Middle frontal gyrus (tissue), 1 donor: ENCODE data around the gene EMB.
"Not testable (repeated sequence)": the region's sequence is repeated elsewhere in the genome, so short reads cannot be mapped to it uniquely, and the experiment has no call there.

ENCODE experiments used
- DNase-seq: peaks from one replicate; pipeline ENCODE4 v3.0.0-alpha.2; 2015; ENCODE audit warnings: low spot score; ENCODE audit errors: extremely low spot score

The EMB gene

GRCh38 chr5:50423100-50423799 lies 17.8 kb downstream of the EMB start:
- DNase-seq, result not testable (repeated sequence)

DNA sequence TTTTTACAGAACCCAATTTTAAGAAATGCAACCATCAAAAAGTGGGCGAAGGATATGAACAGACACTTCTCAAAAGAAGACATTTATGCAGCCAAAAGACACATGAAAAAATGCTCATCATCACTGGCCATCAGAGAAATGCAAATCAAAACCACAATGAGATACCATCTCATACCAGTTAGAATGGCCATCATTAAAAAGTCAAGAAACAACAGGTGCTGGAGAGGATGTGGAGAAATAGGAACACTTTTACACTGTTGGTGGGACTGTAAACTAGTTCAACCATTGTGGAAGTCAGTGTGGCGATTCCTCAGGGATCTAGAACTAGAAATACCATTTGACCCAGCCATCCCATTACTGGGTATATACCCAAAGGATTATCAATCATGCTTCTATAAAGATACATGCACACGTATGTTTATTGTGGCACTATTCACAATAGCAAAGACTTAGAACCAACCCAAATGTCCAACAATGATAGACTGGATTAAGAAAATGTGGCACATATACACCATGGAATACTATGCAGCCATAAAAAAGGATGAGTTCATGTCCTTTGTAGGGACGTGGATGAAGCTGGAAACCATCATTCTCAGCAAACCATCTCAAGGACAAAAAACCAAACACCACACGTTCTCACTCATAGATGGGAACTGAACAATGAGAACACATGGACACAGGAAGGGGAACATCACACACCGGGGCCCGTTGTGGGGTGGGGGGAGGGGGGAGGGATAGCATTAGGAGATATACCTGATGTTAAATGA lies 19.7 kb downstream of the EMB start:
- not testable (repeated sequence) for DNase-seq

DNA sequence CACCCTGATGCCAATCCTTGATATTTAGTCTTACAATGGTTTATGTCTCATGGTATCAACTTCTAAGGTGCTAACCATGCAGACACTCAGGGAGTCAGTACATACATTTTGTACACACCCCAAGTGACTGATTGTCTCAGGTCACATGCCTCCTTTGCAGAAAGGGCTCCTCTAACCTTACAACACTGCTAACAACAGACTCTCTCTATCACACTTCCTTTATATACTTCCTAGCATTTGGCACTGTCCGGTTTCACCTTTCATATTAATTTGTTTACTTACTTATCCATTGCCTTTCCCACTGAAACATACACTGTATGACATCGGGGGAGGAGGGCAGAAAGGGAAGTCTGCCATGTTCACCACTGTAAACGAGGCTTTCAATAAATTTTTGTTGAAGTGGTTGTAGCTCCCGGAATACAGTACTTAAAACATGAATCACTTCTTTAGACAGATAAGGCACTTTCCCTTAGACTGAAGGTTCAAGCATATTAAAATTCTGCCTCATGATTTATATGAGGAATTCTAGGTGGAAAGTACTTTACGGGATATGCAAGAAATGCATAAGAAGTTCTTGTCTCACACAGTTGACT lies 20.6 kb downstream of the EMB start:
- DNase-seq, result no peak

DNA sequence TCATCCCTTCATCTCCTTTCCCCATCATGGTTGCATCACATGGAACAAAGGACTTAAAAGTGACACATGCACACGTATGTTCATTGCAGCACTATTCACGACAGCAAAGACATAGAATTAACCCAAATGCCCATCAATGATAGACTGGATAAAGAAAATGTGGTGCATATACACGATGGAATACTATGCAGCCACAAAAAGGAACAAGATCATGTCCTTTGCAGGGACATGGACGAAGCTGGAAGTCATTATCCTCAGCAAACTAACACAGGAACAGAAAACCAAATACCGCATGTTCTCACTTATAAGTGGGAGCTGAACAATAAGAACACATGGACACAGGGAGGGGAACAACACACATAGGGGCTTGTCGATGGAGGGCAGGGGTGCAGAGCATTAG lies 21.4 kb downstream of the EMB start:
- not testable (repeated sequence) for DNase-seq

DNA sequence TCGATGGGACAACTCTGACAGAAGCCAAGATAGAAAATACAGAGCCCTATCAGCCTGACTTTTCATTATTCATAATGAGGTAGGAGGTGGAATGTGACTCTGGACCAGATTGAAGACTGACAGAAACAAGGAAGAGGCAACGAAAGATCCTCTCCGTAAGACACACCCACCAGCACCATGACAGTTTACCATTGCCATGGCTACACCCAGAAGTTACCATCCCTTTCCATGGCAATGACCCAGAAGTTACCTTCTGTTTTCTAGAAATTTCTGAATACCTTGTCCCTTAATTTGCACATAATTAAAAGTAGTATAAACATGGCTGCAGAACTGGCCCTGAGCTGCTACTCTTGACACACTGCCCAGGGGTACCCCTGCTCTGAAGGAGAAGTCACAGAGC lies 24.5 kb downstream of the EMB start:
- not testable (repeated sequence) for DNase-seq

DNA sequence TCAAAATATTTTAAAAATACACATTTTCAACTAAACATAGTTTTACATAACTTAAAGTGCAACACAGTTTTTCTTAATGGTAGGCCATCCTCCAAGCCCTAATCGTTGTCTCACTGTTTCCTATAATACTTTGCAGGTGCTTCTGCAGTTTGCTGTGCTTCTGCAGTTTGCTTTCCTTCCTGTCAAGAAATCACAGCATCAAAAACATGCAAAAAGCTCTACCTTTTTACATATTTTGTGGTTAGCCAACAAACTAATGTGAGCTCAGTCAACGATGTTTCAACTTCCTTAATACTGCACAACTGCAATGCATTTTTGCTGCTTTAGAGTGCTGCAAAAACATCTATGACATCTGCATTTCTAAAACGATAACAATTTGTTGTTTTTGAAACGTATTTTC lies 25.2 kb downstream of the EMB start:
- DNase-seq, result no peak

- DNase-seq, result not testable (repeated sequence)
These were observed 30.2 kb downstream of the EMB start for GRCh38 chr5:50410932-50411331.

GRCh38 chr5:50406877-50407276 lies 34.2 kb downstream of the EMB start:
- DNase-seq, result no peak

DNA sequence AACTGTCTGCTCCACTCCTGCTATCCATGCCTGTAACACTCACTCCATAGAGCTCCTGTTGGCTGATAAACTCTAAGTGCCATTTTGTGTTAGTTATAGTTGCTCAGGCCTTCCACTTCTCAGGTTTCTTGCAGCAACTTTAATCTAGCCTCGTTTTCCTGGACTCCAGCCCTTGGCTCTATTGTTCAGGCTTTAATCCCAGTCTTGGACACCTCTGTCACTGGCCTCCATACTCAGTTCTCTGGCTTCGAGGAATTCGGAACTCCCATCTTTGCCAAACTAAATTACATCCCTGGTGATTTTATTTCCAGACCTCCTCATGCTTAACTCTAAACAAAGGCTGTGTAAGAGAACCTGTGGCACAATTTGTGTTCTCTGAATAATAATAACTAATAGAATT lies 39.8 kb downstream of the EMB start:
- DNase-seq, result no peak

DNA sequence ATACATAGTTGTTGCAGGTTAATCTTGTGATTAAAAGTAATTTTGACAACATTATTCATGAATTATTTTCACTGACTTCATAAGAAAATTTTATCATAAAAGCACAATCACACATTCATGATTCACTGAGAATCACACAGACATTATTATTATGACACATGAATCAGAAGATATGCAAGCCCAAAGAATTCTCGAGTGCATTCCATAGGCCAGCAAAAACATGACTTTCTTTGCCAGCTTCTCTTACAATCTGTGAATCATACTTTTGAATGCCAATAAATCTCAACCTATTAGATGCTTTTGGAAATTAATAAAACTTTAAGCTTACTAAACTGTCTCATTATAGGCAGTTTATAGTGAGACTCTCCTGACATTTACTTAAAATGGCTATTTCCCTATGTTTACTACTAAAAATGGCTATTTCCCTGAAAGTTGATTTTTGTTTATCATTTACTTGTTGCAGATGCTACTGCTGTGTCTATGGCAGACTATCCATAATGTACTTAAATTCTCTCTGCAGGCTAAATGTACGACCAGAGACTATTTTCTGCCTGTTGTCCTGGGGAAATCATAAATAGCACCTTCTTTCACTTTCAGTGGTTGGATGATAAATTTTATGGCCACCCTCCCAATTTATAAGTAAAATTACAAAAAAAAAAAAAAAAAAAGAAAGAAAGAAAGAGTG lies 47.0 kb downstream of the EMB start:
- not testable (repeated sequence) for DNase-seq

- DNase-seq, result not testable (repeated sequence)
These were observed 48.8 kb downstream of the EMB start for GRCh38 chr5:50392289-50392688.

GRCh38 chr5:50384381-50384780 lies 56.7 kb downstream of the EMB start:
- not testable (repeated sequence) for DNase-seq

DNA sequence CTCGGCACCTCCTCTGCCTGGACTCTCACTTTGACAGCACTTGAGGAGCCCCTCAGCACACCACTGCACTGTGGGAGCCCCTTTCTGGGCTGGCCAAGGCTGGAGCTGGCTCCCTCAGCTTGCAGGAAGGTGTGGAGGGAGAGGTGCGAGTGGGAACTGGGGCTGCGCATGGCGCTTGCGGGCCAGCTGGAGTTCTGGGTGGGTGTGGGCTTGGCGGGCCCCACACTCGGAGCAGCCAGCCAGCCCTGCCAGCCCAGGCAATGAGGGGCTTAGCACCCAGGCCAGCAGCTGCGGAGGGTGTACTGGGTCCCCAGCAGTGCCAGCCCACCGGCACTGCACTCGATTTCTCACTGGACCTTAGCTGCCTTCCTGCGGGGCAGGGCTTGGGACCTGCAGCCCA lies 64.4 kb downstream of the EMB start:
- DNase-seq, result not testable (repeated sequence)

DNA sequence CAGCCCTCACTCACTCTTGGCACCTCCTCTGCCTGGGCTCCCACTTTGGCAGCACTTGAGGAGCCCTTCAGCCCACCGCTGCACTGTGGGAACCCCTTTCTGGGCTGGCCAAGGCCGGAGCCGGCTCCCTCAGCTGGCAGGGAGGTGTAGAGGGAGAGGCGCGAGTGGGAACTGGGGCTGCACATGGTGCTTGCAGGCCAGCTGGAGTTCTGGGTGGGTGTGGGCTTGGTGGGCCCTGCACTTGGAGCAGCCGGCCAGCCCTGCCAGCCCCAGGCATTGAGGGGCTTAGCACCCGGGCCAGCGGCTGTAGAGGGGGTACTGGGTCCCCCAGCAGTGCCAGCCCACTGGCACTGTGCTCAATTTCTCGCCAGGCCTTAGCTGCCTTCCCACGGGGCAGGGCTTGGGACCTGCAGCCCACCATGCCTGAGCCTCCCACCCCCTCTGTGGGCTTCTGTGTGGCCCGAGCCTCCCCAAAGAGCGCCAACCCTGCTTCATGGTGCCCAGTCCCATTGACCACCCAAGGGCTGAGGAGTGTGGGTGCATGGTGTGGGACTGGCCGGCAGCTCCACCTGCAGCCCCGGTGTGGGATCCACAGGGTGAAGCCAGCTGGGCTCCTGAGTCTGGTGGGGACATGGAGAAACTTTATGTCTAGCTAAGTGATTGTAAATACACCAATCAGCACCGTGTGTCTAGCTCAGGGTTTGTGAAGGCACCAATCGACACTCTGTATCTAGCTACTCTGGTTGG lies 71.6 kb downstream of the EMB start:
- not testable (repeated sequence) for DNase-seq

- DNase-seq, result no peak
These were observed 75.4 kb downstream of the EMB start for GRCh38 chr5:50365426-50366251.

DNA sequence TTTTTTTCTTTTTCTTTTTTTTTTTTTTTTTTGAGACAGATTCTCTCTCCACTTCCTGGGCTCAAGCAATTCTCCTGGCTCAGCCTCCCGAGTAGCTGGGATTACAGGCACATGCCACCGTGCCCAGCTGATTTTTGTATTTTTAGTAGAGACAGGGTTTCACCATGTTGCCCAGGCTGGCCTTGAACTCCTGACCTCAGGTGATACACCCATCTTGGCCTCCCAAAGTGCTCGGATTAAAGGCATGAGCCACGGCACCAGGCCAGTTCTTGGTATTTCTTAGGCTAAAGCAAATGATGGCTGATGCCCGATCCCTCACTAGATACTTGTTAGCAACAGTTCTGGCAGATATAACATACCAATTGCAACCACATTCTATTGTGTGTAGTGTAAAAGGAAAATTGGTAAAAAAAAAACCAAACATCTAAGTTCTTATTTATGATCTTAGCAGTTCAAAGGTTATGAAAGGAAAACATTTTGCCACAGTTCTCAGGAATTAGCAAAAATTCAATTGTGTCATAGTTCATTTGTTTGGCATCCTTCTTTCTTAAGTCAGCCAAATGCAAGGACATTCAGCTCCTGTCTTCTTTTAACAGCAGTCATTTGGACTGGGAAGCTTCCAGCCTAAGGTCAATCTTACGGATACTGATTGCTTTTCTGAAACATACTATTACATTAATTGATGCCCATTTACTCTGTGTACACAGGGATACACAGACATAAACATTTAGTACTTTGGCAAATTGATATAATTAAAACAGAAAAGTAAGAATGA lies 76.4 kb downstream of the EMB start:
- not testable (repeated sequence) for DNase-seq

- DNase-seq, result no peak
These were observed 81.9 kb downstream of the EMB start for GRCh38 chr5:50359187-50359586.

DNA sequence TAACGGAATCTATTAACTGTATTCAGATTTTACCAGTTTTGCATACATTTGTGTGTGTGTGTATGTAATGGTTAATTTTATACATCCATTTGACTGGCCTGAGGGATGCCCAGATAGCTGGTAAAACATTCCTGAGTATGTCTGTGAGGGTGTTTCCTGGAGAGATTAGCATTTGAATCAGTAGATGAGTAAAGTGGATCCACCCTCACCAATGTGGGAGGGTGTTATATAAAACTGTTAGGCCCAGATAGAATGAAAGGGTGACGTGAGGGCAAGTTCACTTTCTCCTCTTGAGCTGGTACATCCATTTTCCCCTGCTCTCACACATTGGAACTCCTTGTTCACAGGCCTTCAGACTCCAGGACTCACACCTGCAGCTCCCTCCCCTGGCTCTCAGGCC lies 88.7 kb downstream of the EMB start:
- DNase-seq, result no peak
